Natural killer cell (primary cell): Measurements from ENCODE around the gene CACNB2. TPM values are rescaled to one million over a fixed set of nuclear protein-coding genes. Genes with fewer than 3 reads are reported as not detected.

Experiments used
- ATAC-seq, 3 donors: fragments of 150-1000 bp in 2 of 3; fragments of 200-7000 bp in 1 of 3; cut with Tn5 transposase; 1 replicate in 1 of 3; 2 replicates in 2 of 3; pipeline ENCODE4 v1.10.0; 2021; ENCODE audit warnings: mild to moderate bottlenecking in 2 of 3, moderate library complexity in 2 of 3
- DNase-seq, 2 donors: peaks; one replicate each; pipeline versions ENCODE4 v3.0.0 to v3.0.0-alpha.2; 2013 to 2021; ENCODE audit warnings: mixed read lengths in 1 of 2
- H3K27ac ChIP-seq: one replicate; pipeline ENCODE4 v1.5.1; 2013; ENCODE audit warnings: mild to moderate bottlenecking, low read length
- H3K27me3 ChIP-seq: one replicate; pipeline ENCODE4 v1.6.1; 2013; ENCODE audit warnings: low read length; ENCODE audit not compliant: control insufficient read depth, insufficient read depth
- H3K36me3 ChIP-seq: one replicate; pipeline ENCODE4 v1.6.1; 2013; ENCODE audit warnings: low read length; ENCODE audit not compliant: control insufficient read depth, insufficient read depth
- H3K4me1 ChIP-seq: one replicate; pipeline ENCODE4 v1.6.1; 2013; ENCODE audit warnings: low read length; ENCODE audit not compliant: control insufficient read depth, insufficient read depth
- H3K4me3 ChIP-seq: one replicate; pipeline ENCODE4 v1.5.1; 2013; ENCODE audit warnings: low read length
- H3K9me3 ChIP-seq: one replicate; pipeline ENCODE4 v1.6.1; 2013; ENCODE audit warnings: low read length; ENCODE audit not compliant: control insufficient read depth, insufficient read depth
- H3K27ac Mint-ChIP-seq, 2 donors: one replicate each; pipeline ENCODE4 v1.8.0; 2022; ENCODE audit warnings: mild to moderate bottlenecking in 2 of 2, mixed read lengths in 2 of 2, moderate library complexity in 1 of 2
- H3K27me3 Mint-ChIP-seq, 2 donors: one replicate each; pipeline ENCODE4 v1.8.0; 2022; ENCODE audit warnings: low read depth in 2 of 2, mixed read lengths in 2 of 2
- H3K36me3 Mint-ChIP-seq: one replicate; pipeline ENCODE4 v1.8.0; 2022; ENCODE audit warnings: mixed read lengths
- H3K4me1 Mint-ChIP-seq, 2 donors: one replicate each; pipeline ENCODE4 v1.8.0; 2022; ENCODE audit warnings: mixed read lengths in 2 of 2
- H3K4me3 Mint-ChIP-seq: one replicate; pipeline ENCODE4 v1.8.0; 2022; ENCODE audit warnings: mild to moderate bottlenecking, moderate library complexity, mixed read lengths
- H3K9me3 Mint-ChIP-seq, 2 donors: one replicate each; pipeline ENCODE4 v1.8.0; 2022; ENCODE audit warnings: mixed read lengths in 2 of 2
- WGBS: methylation state at CpG from one replicate; pipeline ENCODE4 v1.1.7; 2013; ENCODE audit warnings: missing lambda C conversion rate; ENCODE audit not compliant: insufficient coverage; 5-methylcytosine and 5-hydroxymethylcytosine counted together
- intact Hi-C: fragments of 100-400 bp; cut with micrococcal nuclease; formaldehyde crosslinking; loops from one replicate; pipeline ENCODE4 v1.14.2; 2022
- total RNA-seq, 4 donors: library from RNA; stranded (reverse); fragments of 120-200 nt in 1 of 4; gene quantifications; one replicate each; pipeline versions ENCODE4 v1.2.3 to v1.2.4, GENCODE V29; 2013 to 2022
- TF ChIP-seq, protein P1 (sequence below): fragments of 200-600 bp; IDR thresholded peaks from one replicate; pipeline ENCODE4 v1.8.0; 2022; ENCODE audit warnings: antibody characterized with exemption

CACNB2 gene
- total RNA-seq, 3 donors from 2014 or later (not counting 1 experiment from before 2014, with no cell fraction given) = not detected

DNA sequence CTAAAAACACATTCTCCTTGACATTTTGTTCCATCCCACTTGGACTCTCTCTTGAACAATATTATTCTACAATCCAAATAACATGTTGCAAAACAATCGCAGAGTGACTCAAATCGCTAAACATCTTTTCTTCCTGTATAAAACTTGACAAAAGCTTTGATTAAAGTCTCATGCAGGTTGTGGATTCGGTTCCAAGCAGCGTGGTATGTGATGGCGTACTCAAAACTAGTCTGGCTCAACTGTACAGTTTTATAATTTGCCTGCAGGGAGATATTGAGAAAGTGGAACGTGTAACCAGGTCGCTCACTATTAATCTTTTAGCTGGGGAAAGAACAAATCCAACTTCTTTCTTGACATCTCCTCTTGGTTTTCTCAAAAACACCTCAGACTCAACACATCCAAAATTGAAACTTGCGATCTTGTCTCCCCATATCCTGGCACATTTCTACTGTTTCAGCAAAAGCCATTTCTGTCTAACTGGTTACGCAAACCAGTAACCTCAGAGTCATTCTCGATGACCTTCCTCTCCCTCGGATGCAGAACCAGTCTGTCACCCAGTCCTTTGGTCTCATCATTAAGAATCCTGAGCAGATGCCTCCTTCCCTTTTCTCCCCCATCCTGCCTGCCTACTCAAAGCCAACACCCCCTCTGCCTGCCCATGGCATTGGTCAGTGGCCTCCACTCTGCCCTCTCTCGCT is 100.1 kb downstream of the CACNB2 start:
- H3K4me1 Mint-ChIP-seq = no peaks in the 10 kb centered on the region
- WGBS = 87% methylated on average over 12 of the region's 12 CpGs

GRCh38 chr10:18246967-18247366 is 106.7 kb downstream of the CACNB2 start:
- Mint-ChIP-seq H3K4me3 (no peak overlapping the region), H3K36me3 (no peaks in the 10 kb centered on the region), H3K9me3 (peaks cover 0 to 3% of the 10 kb centered on the region in 2 donors), H3K27ac (no peak overlapping the region), H3K27me3 (peaks cover 0 to 2% of the 10 kb centered on the region in 2 donors), H3K4me1 (no peaks in the 10 kb centered on the region)
- TF ChIP-seq, protein P1, sequence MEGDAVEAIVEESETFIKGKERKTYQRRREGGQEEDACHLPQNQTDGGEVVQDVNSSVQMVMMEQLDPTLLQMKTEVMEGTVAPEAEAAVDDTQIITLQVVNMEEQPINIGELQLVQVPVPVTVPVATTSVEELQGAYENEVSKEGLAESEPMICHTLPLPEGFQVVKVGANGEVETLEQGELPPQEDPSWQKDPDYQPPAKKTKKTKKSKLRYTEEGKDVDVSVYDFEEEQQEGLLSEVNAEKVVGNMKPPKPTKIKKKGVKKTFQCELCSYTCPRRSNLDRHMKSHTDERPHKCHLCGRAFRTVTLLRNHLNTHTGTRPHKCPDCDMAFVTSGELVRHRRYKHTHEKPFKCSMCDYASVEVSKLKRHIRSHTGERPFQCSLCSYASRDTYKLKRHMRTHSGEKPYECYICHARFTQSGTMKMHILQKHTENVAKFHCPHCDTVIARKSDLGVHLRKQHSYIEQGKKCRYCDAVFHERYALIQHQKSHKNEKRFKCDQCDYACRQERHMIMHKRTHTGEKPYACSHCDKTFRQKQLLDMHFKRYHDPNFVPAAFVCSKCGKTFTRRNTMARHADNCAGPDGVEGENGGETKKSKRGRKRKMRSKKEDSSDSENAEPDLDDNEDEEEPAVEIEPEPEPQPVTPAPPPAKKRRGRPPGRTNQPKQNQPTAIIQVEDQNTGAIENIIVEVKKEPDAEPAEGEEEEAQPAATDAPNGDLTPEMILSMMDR = no peak
- Histone ChIP-seq H3K36me3 (no peaks in the 10 kb centered on the region), H3K27me3 (no peaks in the 10 kb centered on the region), H3K27ac (no peak overlapping the region), H3K4me3 (no peak overlapping the region), H3K9me3 (no peaks in the 10 kb centered on the region), H3K4me1 (no peaks in the 10 kb centered on the region)
- no peak for ATAC-seq
- 87% methylated on average over 7 of the region's 7 CpGs for WGBS
- DNase-seq = no peak
- intact Hi-C loops = no loop called here

More for the DNA sequence above, 100.1 kb downstream of the CACNB2 start:
- H3K4me1 ChIP-seq = no peaks in the 10 kb centered on the region
- no peak for DNase-seq
- H3K36me3 Mint-ChIP-seq = no peaks in the 10 kb centered on the region
- H3K27ac ChIP-seq = no peak overlapping the region
- no peaks in the 10 kb centered on the region for H3K9me3 Mint-ChIP-seq
- TF ChIP-seq, protein P1 = no peak
- H3K9me3 ChIP-seq = no peaks in the 10 kb centered on the region
- H3K4me3 Mint-ChIP-seq = no peak overlapping the region
- H3K27ac Mint-ChIP-seq = no peak overlapping the region
- ATAC-seq = no peak
- H3K4me3 ChIP-seq = no peak overlapping the region
- intact Hi-C loops = no loop called here
- no peaks in the 10 kb centered on the region for H3K27me3 ChIP-seq
- no peaks in the 10 kb centered on the region for H3K36me3 ChIP-seq
- H3K27me3 Mint-ChIP-seq = no peaks in the 10 kb centered on the region

- H3K27ac Mint-ChIP-seq = no peak overlapping the region
- peaks cover 2 to 4% of the 10 kb centered on the region in 2 donors for H3K9me3 Mint-ChIP-seq
- Histone ChIP-seq H3K27ac (no peak overlapping the region), H3K27me3 (no peaks in the 10 kb centered on the region), H3K4me3 (no peak overlapping the region), H3K9me3 (no peaks in the 10 kb centered on the region), H3K4me1 (no peaks in the 10 kb centered on the region), H3K36me3 (no peaks in the 10 kb centered on the region)
- H3K4me1 Mint-ChIP-seq = no peaks in the 10 kb centered on the region
- TF ChIP-seq, protein P1 = no peak
- DNase-seq (no peak), ATAC-seq (no peak)
- H3K36me3 Mint-ChIP-seq = no peaks in the 10 kb centered on the region
- H3K27me3 Mint-ChIP-seq = peaks cover 7% of the 10 kb centered on the region in 2 donors
- H3K4me3 Mint-ChIP-seq = no peak overlapping the region
- intact Hi-C loops = no loop called here
- WGBS = 93% methylated on average over 7 of the region's 7 CpGs
Measured at GRCh38 chr10:18252086-18252485, 111.9 kb downstream of the CACNB2 start.

- H3K27ac Mint-ChIP-seq = no peak overlapping the region
- WGBS = 87% methylated on average over 1 of the region's 2 CpGs
- peaks cover 7 to 8% of the 10 kb centered on the region in 2 donors for H3K27me3 Mint-ChIP-seq
- no peak overlapping the region for H3K4me3 Mint-ChIP-seq
- H3K36me3 Mint-ChIP-seq = no peaks in the 10 kb centered on the region
- DNase-seq (no peak), ATAC-seq (no peak)
- no peaks in the 10 kb centered on the region for H3K4me1 Mint-ChIP-seq
- intact Hi-C loops = no loop called here
- Histone ChIP-seq H3K27me3 (no peaks in the 10 kb centered on the region), H3K4me1 (no peaks in the 10 kb centered on the region), H3K36me3 (no peaks in the 10 kb centered on the region), H3K9me3 (no peaks in the 10 kb centered on the region), H3K27ac (no peak overlapping the region), H3K4me3 (no peak overlapping the region)
- H3K9me3 Mint-ChIP-seq = peaks cover 2 to 4% of the 10 kb centered on the region in 2 donors
- TF ChIP-seq, protein P1 = no peak
Measured at GRCh38 chr10:18254086-18254485, 113.9 kb downstream of the CACNB2 start.
